BLaER1 treated with 17β-estradiol and CSF1 and Interleukin-3, amounts not matched to agents 10 nM and 100 nM (cell line): Measurements from ENCODE around the gene KPNB1.

ENCODE experiments used
- H3K27ac ChIP-seq, 11 experiments: shearing (Covaris generic); formaldehyde crosslinking; 2 replicates each; pipeline ENCODE4 v1.8.1; 2022
- H3K27me3 ChIP-seq, 11 experiments: shearing (Covaris generic); formaldehyde crosslinking; 2 replicates each; pipeline ENCODE4 v1.8.1; 2022
- H3K36me3 ChIP-seq, 11 experiments: shearing (Covaris generic); formaldehyde crosslinking; 2 replicates each; pipeline ENCODE4 v1.8.1; 2022
- H3K4me1 ChIP-seq, 10 experiments: shearing (Covaris generic); formaldehyde crosslinking; 2 replicates each; pipeline ENCODE4 v1.8.1; 2022
- H3K4me2 ChIP-seq, 11 experiments: shearing (Covaris generic); formaldehyde crosslinking; 2 replicates each; pipeline ENCODE4 v1.8.1; 2022
- H3K4me3 ChIP-seq, 10 experiments: shearing (Covaris generic); formaldehyde crosslinking; 2 replicates each; pipeline ENCODE4 v1.8.1; 2022
- H3K9ac ChIP-seq, 11 experiments: shearing (Covaris generic); formaldehyde crosslinking; 2 replicates each; pipeline ENCODE4 v1.8.1; 2022
- H3K9me3 ChIP-seq, 11 experiments: shearing (Covaris generic); formaldehyde crosslinking; replicated peaks in 1 of 11; 2 replicates each; pipeline ENCODE4 v1.8.1; 2022
- H4K20me1 ChIP-seq, 11 experiments: shearing (Covaris generic); formaldehyde crosslinking; 2 replicates each; pipeline ENCODE4 v1.8.1; 2022
- Cebpa-rat ChIP-seq, 11 experiments: shearing (Covaris generic); IDR thresholded peaks; 2 replicates each; pipeline ENCODE4 v1.8.1; 2022

The KPNB1 gene

DNA sequence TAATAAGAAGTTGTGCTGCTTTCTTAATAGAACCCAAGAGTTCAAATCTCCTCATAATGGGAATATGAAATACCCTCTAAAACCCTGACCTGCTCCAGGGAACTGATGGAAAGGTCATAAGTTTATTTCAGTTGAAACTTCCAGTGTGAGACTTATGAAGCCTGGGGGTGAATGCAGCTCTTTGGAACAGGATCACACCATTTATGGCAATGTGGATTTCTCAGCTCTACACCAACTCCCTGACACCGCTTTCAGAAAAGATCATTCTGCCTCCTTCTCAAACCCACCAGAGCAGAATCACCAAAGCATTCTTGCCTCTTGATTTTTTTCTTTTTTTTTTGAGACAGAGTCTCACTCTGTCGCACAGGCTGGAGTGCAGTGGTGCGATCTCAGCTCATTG is 16.7 kb upstream of the KPNB1 start:
- Histone ChIP-seq H3K4me2 (no peak overlapping the region), H3K4me3 (no peak overlapping the region), H3K9me3 (no peaks in the 10 kb centered on the region), H3K9ac (no peak overlapping the region), H4K20me1 (no peaks in the 10 kb centered on the region), H3K27ac (no peak overlapping the region), H3K27me3 (no peaks in the 10 kb centered on the region), H3K36me3 (peaks cover 3 to 72% (median 16%) of the 10 kb centered on the region in 11 experiments; a peak in 16 of 22 replicates), H3K4me1 (peaks cover 9 to 33% (median 12%) of the 10 kb centered on the region in 10 experiments)
- no peak for TF ChIP-seq Cebpa-rat (IDR thresholded peaks at IDR 0.05)

DNA sequence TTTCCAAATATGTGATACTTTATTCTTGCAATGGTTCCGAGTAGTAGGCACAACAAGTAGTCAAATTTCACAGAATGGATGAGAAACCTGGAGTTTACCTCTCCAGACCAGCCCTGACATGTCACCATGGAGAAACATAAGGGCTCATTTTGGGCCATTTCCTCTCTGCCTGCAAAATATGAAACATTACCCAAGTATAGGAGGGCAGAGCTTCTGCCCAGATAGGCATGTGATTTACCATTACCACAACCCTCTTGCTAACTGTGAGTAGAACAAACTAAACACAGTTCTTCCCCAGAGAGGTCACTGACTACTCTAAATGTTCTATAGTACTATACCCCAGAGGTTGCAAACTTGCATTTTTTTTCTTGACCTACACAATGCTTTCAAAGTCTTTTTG is 15.7 kb upstream of the KPNB1 start:
- H3K27me3 ChIP-seq, result no peaks in the 10 kb centered on the region
- no peak overlapping the region for H3K4me3 ChIP-seq
- H3K9ac ChIP-seq, result no peak overlapping the region
- TF ChIP-seq Cebpa-rat (IDR thresholded peaks at IDR 0.05), result no peak
- H3K4me1 ChIP-seq, result peaks cover 9 to 33% (median 12%) of the 10 kb centered on the region in 10 experiments
- no peaks in the 10 kb centered on the region for H3K9me3 ChIP-seq
- H3K36me3 ChIP-seq, result peaks cover 4 to 80% (median 23%) of the 10 kb centered on the region in 11 experiments; a peak in 16 of 22 replicates
- peak overlapping the region in 1 of 11 experiments; percentile 14; a peak in 1 of 22 replicates for H3K4me2 ChIP-seq
- H4K20me1 ChIP-seq, result no peaks in the 10 kb centered on the region
- H3K27ac ChIP-seq, result no peak overlapping the region

DNA sequence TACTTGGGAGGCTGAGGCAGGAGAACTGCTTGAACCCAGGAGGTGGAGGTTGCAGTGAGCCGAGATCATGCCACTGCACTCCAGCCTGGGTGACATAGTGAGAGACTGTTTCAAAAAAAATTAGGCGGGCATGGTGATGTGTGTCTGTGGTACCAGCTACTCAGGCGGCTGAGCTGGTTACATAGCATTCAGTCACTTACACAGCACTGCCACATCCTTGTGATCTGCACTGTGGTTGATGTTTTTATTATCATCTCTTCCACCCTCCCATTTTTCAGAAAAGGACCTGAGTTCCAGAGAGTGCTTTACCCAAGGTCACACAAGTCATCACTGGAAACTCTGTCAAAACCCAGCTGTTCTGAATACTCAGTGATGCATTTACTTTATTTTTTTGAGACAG is 14.8 kb upstream of the KPNB1 start:
- Histone ChIP-seq H3K4me1 (peaks cover 9 to 29% (median 12%) of the 10 kb centered on the region in 10 experiments), H3K36me3 (peaks cover 4 to 82% (median 23%) of the 10 kb centered on the region in 11 experiments; a peak in 16 of 22 replicates), H3K9ac (no peak overlapping the region), H3K9me3 (no peaks in the 10 kb centered on the region), H3K4me2 (no peak overlapping the region), H4K20me1 (no peaks in the 10 kb centered on the region), H3K27me3 (no peaks in the 10 kb centered on the region), H3K4me3 (no peak overlapping the region), H3K27ac (no peak overlapping the region)
- no peak for TF ChIP-seq Cebpa-rat (IDR thresholded peaks at IDR 0.05)

DNA sequence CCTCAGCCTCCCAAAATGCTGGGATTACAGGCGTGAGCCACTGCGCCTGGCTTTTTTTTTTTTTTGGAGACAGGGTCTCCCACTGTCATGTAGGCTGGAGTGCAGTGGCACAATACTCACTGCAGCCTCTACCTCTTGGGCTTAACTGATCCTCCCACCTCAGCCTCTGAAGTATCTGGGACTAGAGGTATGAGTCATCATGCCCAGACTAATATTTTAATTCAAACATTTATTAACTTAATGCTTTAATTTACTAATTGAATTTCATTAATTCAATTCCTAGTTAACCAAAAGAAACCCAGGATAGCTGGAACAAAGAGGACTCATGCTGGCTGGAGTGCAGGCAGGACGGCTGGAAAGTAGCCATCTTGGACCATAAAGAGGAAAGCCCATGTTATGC is 14.0 kb upstream of the KPNB1 start:
- Histone ChIP-seq H3K4me3 (no peak overlapping the region), H4K20me1 (no peaks in the 10 kb centered on the region), H3K27ac (no peak overlapping the region), H3K9ac (no peak overlapping the region), H3K27me3 (no peaks in the 10 kb centered on the region), H3K4me1 (peaks cover 9 to 25% (median 12%) of the 10 kb centered on the region in 10 experiments), H3K36me3 (peaks cover 4 to 79% (median 23%) of the 10 kb centered on the region in 11 experiments; a peak in 16 of 22 replicates), H3K9me3 (no peaks in the 10 kb centered on the region), H3K4me2 (no peak overlapping the region; a peak in 1 of 22 replicates)
- no peak for TF ChIP-seq Cebpa-rat (IDR thresholded peaks at IDR 0.05)

DNA sequence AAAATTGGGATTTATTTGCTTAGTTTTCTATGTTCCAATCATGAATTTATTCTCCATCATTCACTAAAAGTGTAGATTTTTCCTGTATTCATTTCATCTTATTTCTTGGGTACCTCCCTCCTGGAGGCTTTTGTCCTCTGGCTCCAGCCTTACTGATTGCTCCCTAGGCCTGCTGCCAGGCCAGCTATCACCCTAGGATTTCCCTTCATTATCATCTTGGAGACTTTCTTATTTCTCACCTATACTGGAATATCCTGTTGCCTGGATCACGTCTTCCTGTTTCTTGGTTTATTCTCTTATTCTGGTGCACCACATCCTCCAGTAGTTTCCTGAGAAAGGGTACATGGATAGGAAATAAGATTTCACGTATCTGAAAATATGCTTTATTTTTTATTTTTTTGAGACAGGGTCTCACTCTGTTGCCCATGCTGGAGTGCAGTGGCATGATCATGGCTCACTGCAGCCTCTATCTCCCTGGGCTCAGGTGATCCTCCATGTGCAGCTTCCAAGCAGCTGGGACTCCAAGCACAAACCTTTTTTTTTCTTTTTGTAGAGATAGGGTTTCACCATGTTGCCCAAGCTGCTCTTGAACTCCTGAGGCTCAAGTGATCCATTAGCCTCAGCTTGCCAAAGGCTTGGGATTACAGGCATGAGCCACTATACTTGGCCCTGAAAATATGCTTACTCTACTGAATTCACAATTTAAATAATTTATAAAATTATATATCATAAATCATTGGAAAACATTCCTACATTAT is 13.3 kb upstream of the KPNB1 start:
- Histone ChIP-seq H3K9me3 (no peaks in the 10 kb centered on the region), H3K9ac (no peak overlapping the region; a peak in 1 of 22 replicates), H4K20me1 (no peaks in the 10 kb centered on the region), H3K27me3 (no peaks in the 10 kb centered on the region), H3K4me1 (peaks cover 15 to 32% (median 18%) of the 10 kb centered on the region in 10 experiments), H3K4me3 (no peak overlapping the region), H3K36me3 (peaks cover 4 to 72% (median 23%) of the 10 kb centered on the region in 11 experiments; a peak in 15 of 22 replicates), H3K4me2 (peak overlapping the region; percentile 4 to 73 (median 45); a peak in 20 of 22 replicates), H3K27ac (no peak overlapping the region)
- TF ChIP-seq Cebpa-rat (IDR thresholded peaks at IDR 0.05), result no peak

DNA sequence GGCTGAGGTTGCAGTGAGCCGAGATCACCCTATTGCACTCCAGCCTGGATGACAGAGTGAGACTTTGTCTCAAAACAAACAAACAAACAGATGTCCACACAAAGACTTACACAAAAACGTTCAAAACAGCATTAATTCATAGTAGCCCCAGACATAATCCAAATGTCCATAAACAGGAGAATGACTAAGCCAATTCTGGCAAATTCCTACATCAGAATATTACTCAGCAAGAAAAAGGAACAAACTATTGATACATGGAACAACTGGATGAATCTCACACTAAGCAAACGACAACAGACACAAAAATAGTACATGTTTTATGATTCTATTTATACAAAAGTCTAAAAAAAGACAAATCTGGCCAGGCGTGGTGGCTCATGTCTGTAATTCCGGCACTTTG is 10.8 kb upstream of the KPNB1 start:
- Histone ChIP-seq H3K36me3 (peaks cover 8 to 50% (median 20%) of the 10 kb centered on the region in 11 experiments; a peak in 14 of 22 replicates), H4K20me1 (no peaks in the 10 kb centered on the region), H3K27ac (no peak overlapping the region), H3K4me1 (peaks cover 27 to 47% (median 34%) of the 10 kb centered on the region in 10 experiments), H3K9ac (no peak overlapping the region), H3K27me3 (no peaks in the 10 kb centered on the region), H3K4me3 (no peak overlapping the region), H3K9me3 (no peaks in the 10 kb centered on the region), H3K4me2 (no peak overlapping the region)
- no peak for TF ChIP-seq Cebpa-rat (IDR thresholded peaks at IDR 0.05)

DNA sequence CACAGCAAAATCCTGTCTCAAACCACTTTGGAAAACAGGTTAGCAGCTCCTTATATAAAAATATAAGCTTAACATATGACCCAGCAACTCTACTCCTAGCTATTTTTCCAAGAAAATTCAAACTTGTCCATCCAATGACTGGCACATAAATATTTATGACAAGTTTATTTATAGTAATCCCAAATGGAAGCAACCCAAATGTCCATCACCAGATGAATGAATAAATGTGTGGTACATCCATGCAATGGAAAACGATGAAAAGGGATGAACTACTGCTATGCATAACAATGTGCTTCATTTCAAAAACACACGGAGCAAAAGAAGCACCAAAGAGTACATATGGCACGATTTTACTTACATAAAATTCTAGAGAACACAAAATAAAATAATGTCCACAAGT is 9.6 kb upstream of the KPNB1 start:
- H3K9ac ChIP-seq, result no peak overlapping the region
- H3K27me3 ChIP-seq, result no peaks in the 10 kb centered on the region
- peaks cover 8 to 39% (median 14%) of the 10 kb centered on the region in 11 experiments; a peak in 14 of 22 replicates for H3K36me3 ChIP-seq
- H3K4me1 ChIP-seq, result peaks cover 27 to 55% (median 42%) of the 10 kb centered on the region in 10 experiments
- no peaks in the 10 kb centered on the region for H3K9me3 ChIP-seq
- H3K27ac ChIP-seq, result no peak overlapping the region
- no peak overlapping the region for H3K4me3 ChIP-seq
- TF ChIP-seq Cebpa-rat (IDR thresholded peaks at IDR 0.05), result no peak
- H3K4me2 ChIP-seq, result no peak overlapping the region
- no peaks in the 10 kb centered on the region for H4K20me1 ChIP-seq

DNA sequence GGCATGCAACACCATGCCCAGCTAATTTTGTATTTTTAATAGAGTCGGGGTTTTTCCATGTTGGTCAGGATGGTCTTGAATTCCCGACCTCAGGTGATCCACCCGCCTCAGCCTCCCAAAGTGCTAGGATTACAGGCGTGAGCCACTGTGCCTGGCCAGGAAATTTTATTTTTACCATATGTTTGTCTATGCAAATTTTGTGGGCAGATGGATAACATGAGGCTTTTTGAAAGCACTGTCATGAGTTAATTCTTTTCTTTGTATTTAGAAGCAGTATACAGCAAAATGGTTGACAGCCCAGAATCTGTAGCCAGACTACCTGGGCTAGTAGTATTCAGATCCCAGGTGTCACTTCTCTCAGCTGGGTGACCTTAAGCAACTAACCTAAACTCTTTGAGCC is 8.5 kb upstream of the KPNB1 start:
- peak overlapping the region in 10 of 11 experiments; percentile 15 to 69 (median 35); a peak in 21 of 22 replicates for H3K4me2 ChIP-seq
- TF ChIP-seq Cebpa-rat (IDR thresholded peaks at IDR 0.05), result no peak

DNA sequence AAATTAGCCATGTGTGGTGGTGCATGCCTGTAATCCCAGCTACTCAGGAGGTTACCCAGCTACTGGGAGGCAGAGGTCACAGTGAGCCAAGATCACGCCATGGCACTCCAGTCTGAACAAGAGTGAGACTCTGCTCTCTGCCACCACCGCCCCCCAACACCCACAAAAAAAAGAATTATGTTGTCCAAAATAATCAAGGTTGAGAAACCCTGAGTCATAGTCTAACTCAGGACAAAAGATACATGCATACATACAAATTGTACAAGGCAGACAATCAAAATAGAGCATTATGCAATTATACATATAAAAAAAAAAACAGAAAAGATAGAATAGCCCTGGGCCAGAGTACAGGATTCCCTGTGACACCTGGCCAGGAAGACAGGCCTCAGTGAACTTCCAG is 6.6 kb upstream of the KPNB1 start:
- Histone ChIP-seq H3K4me2 (peak overlapping the region in 10 of 11 experiments; percentile 3 to 91 (median 28); a peak in 12 of 22 replicates), H3K9ac (no peak overlapping the region), H3K27ac (peak overlapping the region in 2 of 11 experiments; percentile 19; a peak in 1 of 22 replicates), H3K27me3 (no peaks in the 10 kb centered on the region), H3K4me1 (peaks cover 18 to 75% (median 50%) of the 10 kb centered on the region in 10 experiments), H3K9me3 (no peaks in the 10 kb centered on the region), H3K36me3 (peaks cover 0 to 10% (median 3%) of the 10 kb centered on the region in 11 experiments; a peak in 9 of 22 replicates), H4K20me1 (no peaks in the 10 kb centered on the region), H3K4me3 (no peak overlapping the region)
- TF ChIP-seq Cebpa-rat (IDR thresholded peaks at IDR 0.05), result no peak

More for the DNA sequence above, 8.5 kb upstream of the KPNB1 start:
- Histone ChIP-seq H3K4me1 (peaks cover 26 to 65% (median 43%) of the 10 kb centered on the region in 10 experiments), H3K9ac (peak overlapping the region in 1 of 11 experiments; percentile 44; a peak in 1 of 22 replicates), H3K27me3 (no peaks in the 10 kb centered on the region), H3K4me3 (no peak overlapping the region), H3K36me3 (peaks cover 8 to 28% (median 13%) of the 10 kb centered on the region in 11 experiments; a peak in 13 of 22 replicates), H3K9me3 (no peaks in the 10 kb centered on the region), H4K20me1 (no peaks in the 10 kb centered on the region), H3K27ac (peak overlapping the region in 1 of 11 experiments; percentile 37; a peak in 1 of 22 replicates)
